Naive thymus-derived CD4-positive, alpha-beta T cell (primary cell): ENCODE data around the gene GPC3. TPM values are rescaled to one million over a fixed set of nuclear protein-coding genes. Genes with fewer than 3 reads are reported as not detected.

Source experiments
- ATAC-seq: fragments of 150-1000 bp; cut with Tn5 transposase; 2 replicates; pipeline ENCODE4 v1.10.0; 2021; ENCODE audit warnings: mild to moderate bottlenecking, moderate library complexity
- CTCF ChIA-PET: fragments of 350-600 bp; sonication (Branson Sonifier 250); formaldehyde crosslinking; loops from one replicate; lab custom pipeline; 2021; ENCODE audit warnings: antibody characterized with exemption; lab: Charles Lee
- POLR2A ChIA-PET: fragments of 350-600 bp; sonication (Branson Sonifier 250); formaldehyde crosslinking; loops from one replicate; lab custom pipeline; 2021; ENCODE audit warnings: antibody characterized with exemption, inconsistent platforms; lab: Charles Lee
- DNase-seq, 9 donors: peaks; one replicate each; pipeline versions ENCODE4 v3.0.0 to v3.0.0-alpha.2; 2020 to 2022; ENCODE audit warnings: mixed read lengths in 1 of 9
- H3K27ac ChIP-seq: one replicate; pipeline ENCODE4 v1.7.0; 2013; ENCODE audit warnings: mild to moderate bottlenecking, low read depth, low read length, moderate library complexity
- H3K27me3 ChIP-seq, 2 donors: one replicate each; pipeline ENCODE4 v1.7.0; 2013; ENCODE audit warnings: low read length in 2 of 2, mild to moderate bottlenecking in 2 of 2, moderate library complexity in 2 of 2; ENCODE audit not compliant: control insufficient read depth in 2 of 2, insufficient read depth in 2 of 2
- H3K36me3 ChIP-seq, 3 experiments: 1 replicate in 2 of 3; 2 replicates in 1 of 3; pipeline ENCODE4 v1.7.0; 2013; ENCODE audit warnings: low read length in 3 of 3, mild to moderate bottlenecking in 3 of 3, moderate library complexity in 1 of 3; ENCODE audit not compliant: insufficient read depth in 3 of 3, control insufficient read depth in 2 of 3
- H3K4me1 ChIP-seq, 2 donors: one replicate each; pipeline ENCODE4 v1.7.0; 2013; ENCODE audit warnings: low read length in 2 of 2, mild to moderate bottlenecking in 2 of 2, moderate library complexity in 1 of 2; ENCODE audit not compliant: control insufficient read depth in 2 of 2, insufficient read depth in 2 of 2
- H3K4me3 ChIP-seq: 2 replicates; pipeline ENCODE4 v1.7.0; 2013; ENCODE audit warnings: mild to moderate bottlenecking, low read length
- H3K9me3 ChIP-seq, 3 experiments: 1 replicate in 2 of 3; 2 replicates in 1 of 3; pipeline ENCODE4 v1.7.0; 2013; ENCODE audit warnings: low read length in 3 of 3; ENCODE audit not compliant: control insufficient read depth in 2 of 3
- H3K27ac Mint-ChIP-seq, 9 donors: one replicate each; pipeline ENCODE4 v1.8.0; 2020 to 2022; ENCODE audit warnings: mixed read lengths in 9 of 9, mild to moderate bottlenecking in 8 of 9, moderate library complexity in 5 of 9, inconsistent platforms in 2 of 9
- H3K27me3 Mint-ChIP-seq, 5 donors: one replicate each; pipeline ENCODE4 v1.8.0; 2021 to 2022; ENCODE audit warnings: mixed read lengths in 5 of 5, mild to moderate bottlenecking in 1 of 5
- H3K36me3 Mint-ChIP-seq, 5 donors: one replicate each; pipeline ENCODE4 v1.8.0; 2020 to 2022; ENCODE audit warnings: mixed read lengths in 5 of 5, mild to moderate bottlenecking in 3 of 5, inconsistent platforms in 1 of 5
- H3K4me1 Mint-ChIP-seq, 7 donors: one replicate each; pipeline ENCODE4 v1.8.0; 2020 to 2022; ENCODE audit warnings: mixed read lengths in 7 of 7, mild to moderate bottlenecking in 3 of 7, inconsistent platforms in 1 of 7
- H3K4me3 Mint-ChIP-seq, 10 donors: one replicate each; pipeline ENCODE4 v1.8.0; 2020 to 2022; ENCODE audit warnings: mild to moderate bottlenecking in 10 of 10, mixed read lengths in 10 of 10, moderate library complexity in 6 of 10, inconsistent platforms in 2 of 10
- H3K9me3 Mint-ChIP-seq, 11 donors: one replicate each; pipeline ENCODE4 v1.8.0; 2020 to 2022; ENCODE audit warnings: mixed read lengths in 11 of 11, mild to moderate bottlenecking in 4 of 11, inconsistent platforms in 1 of 11, moderate library complexity in 1 of 11
- intact Hi-C, 2 donors: fragments of 100-400 bp; cut with micrococcal nuclease; formaldehyde crosslinking; loops; one replicate each; pipeline ENCODE4 v1.15.1; 2023
- polyA plus RNA-seq, 2 donors: library from polyadenylated mRNA; unstranded; fragments of 300-500 nt; fragmentation: Illumina TruSeq; gene quantifications; one replicate each; pipeline ENCODE4 v1.2.3, GENCODE V29; 2021
- total RNA-seq, 6 experiments: library from RNA in 5 of 6; stranded (reverse) in 5 of 6; gene quantifications; 1 replicate in 5 of 6; 2 replicates in 1 of 6; pipeline ENCODE4 v1.2.3 and lab custom pipeline; 2021 to 2026

The GPC3 gene
- total and polyA plus RNA-seq, 7 experiments from 2014 or later = 0.24 to 6.0 (median 0.65) TPM

- no peak for ATAC-seq
- POLR2A ChIA-PET = no interaction called here
Measured at GRCh38 chrX:133610056-133610455, 375.3 kb downstream of the GPC3 start.

GRCh38 chrX:133609166-133609565 is 376.2 kb downstream of the GPC3 start:
- peaks cover 0 to 12% (median 4%) of the 10 kb centered on the region in 11 donors for H3K9me3 Mint-ChIP-seq
- no peaks in the 10 kb centered on the region for H3K27me3 Mint-ChIP-seq
- H3K27ac ChIP-seq = no peak overlapping the region
- H3K4me3 ChIP-seq = no peak overlapping the region
- no peak overlapping the region for H3K4me3 Mint-ChIP-seq
- H3K27me3 ChIP-seq = no peaks in the 10 kb centered on the region
- H3K36me3 ChIP-seq = no peaks in the 10 kb centered on the region
- no peaks in the 10 kb centered on the region for H3K9me3 ChIP-seq
- H3K4me1 ChIP-seq = no peaks in the 10 kb centered on the region
- DNase-seq (no peak), ATAC-seq (no peak)
- CTCF ChIA-PET = no interaction called here
- H3K27ac Mint-ChIP-seq = no peak overlapping the region
- H3K4me1 Mint-ChIP-seq = no peaks in the 10 kb centered on the region
- intact Hi-C loops = no loop called here
- POLR2A ChIA-PET = no interaction called here
- peaks cover 0 to 6% (median 3%) of the 10 kb centered on the region in 5 donors for H3K36me3 Mint-ChIP-seq

More at GRCh38 chrX:133610056-133610455, 375.3 kb downstream of the GPC3 start:
- Histone ChIP-seq H3K27ac (no peak overlapping the region), H3K9me3 (no peaks in the 10 kb centered on the region), H3K4me3 (no peak overlapping the region), H3K36me3 (no peaks in the 10 kb centered on the region), H3K4me1 (no peaks in the 10 kb centered on the region), H3K27me3 (no peaks in the 10 kb centered on the region)
- H3K36me3 Mint-ChIP-seq = peaks cover 0 to 6% (median 3%) of the 10 kb centered on the region in 5 donors
- no peaks in the 10 kb centered on the region for H3K4me1 Mint-ChIP-seq
- H3K4me3 Mint-ChIP-seq = no peak overlapping the region
- H3K27me3 Mint-ChIP-seq = no peaks in the 10 kb centered on the region
- intact Hi-C loops = no loop called here
- no peak overlapping the region for H3K27ac Mint-ChIP-seq
- CTCF ChIA-PET = no interaction called here
- DNase-seq = no peak
- peaks cover 0 to 20% (median 6%) of the 10 kb centered on the region in 11 donors for H3K9me3 Mint-ChIP-seq

GRCh38 chrX:133608406-133608805 is 377.0 kb downstream of the GPC3 start:
- ATAC-seq (no peak), DNase-seq (no peak)
- Mint-ChIP-seq H3K27ac (no peak overlapping the region), H3K4me1 (no peaks in the 10 kb centered on the region), H3K27me3 (no peaks in the 10 kb centered on the region), H3K4me3 (no peak overlapping the region), H3K36me3 (peaks cover 0 to 4% (median 0%) of the 10 kb centered on the region in 5 donors), H3K9me3 (peaks cover 0 to 4% (median under 1%) of the 10 kb centered on the region in 11 donors)
- no peaks in the 10 kb centered on the region for H3K36me3 ChIP-seq
- no peak overlapping the region for H3K4me3 ChIP-seq
- POLR2A ChIA-PET = no interaction called here
- intact Hi-C loops = no loop called here
- no peak overlapping the region for H3K27ac ChIP-seq
- H3K4me1 ChIP-seq = no peaks in the 10 kb centered on the region
- CTCF ChIA-PET = no interaction called here
- no peaks in the 10 kb centered on the region for H3K27me3 ChIP-seq
- H3K9me3 ChIP-seq = no peaks in the 10 kb centered on the region

GRCh38 chrX:133607419-133608348 is 377.7 kb downstream of the GPC3 start:
- H3K4me3 Mint-ChIP-seq = no peak overlapping the region
- Histone ChIP-seq H3K36me3 (no peaks in the 10 kb centered on the region), H3K4me3 (no peak overlapping the region), H3K9me3 (no peaks in the 10 kb centered on the region), H3K27ac (no peak overlapping the region), H3K4me1 (no peaks in the 10 kb centered on the region), H3K27me3 (no peaks in the 10 kb centered on the region)
- DNase-seq (no peak), ATAC-seq (no peak)
- H3K27me3 Mint-ChIP-seq = no peaks in the 10 kb centered on the region
- H3K9me3 Mint-ChIP-seq = peaks cover 0 to 1% (median 0%) of the 10 kb centered on the region in 11 donors
- intact Hi-C loops = no loop called here
- ChIA-PET CTCF (no interaction called here), POLR2A (no interaction called here)
- H3K4me1 Mint-ChIP-seq = no peaks in the 10 kb centered on the region
- no peak overlapping the region for H3K27ac Mint-ChIP-seq
- H3K36me3 Mint-ChIP-seq = peaks cover 0 to 4% (median 0%) of the 10 kb centered on the region in 5 donors

GRCh38 chrX:133606990-133607389 is 378.4 kb downstream of the GPC3 start:
- Mint-ChIP-seq H3K36me3 (peaks cover 0 to 4% (median 0%) of the 10 kb centered on the region in 5 donors), H3K27ac (no peak overlapping the region), H3K9me3 (peaks cover 0 to 1% (median 0%) of the 10 kb centered on the region in 11 donors), H3K4me3 (no peak overlapping the region), H3K4me1 (no peaks in the 10 kb centered on the region), H3K27me3 (no peaks in the 10 kb centered on the region)
- intact Hi-C loops = no loop called here
- no peak overlapping the region for H3K4me3 ChIP-seq
- ChIA-PET POLR2A (no interaction called here), CTCF (no interaction called here)
- no peak for ATAC-seq
- no peaks in the 10 kb centered on the region for H3K36me3 ChIP-seq
- no peak for DNase-seq
- H3K27me3 ChIP-seq = no peaks in the 10 kb centered on the region
- no peaks in the 10 kb centered on the region for H3K4me1 ChIP-seq
- no peaks in the 10 kb centered on the region for H3K9me3 ChIP-seq
- no peak overlapping the region for H3K27ac ChIP-seq

GRCh38 chrX:133604801-133605200 is 380.6 kb downstream of the GPC3 start:
- H3K4me3 Mint-ChIP-seq = no peak overlapping the region
- POLR2A ChIA-PET = no interaction called here
- no peaks in the 10 kb centered on the region for H3K27me3 Mint-ChIP-seq
- DNase-seq = no peak
- no peaks in the 10 kb centered on the region for H3K36me3 ChIP-seq
- H3K9me3 Mint-ChIP-seq = no peaks in the 10 kb centered on the region
- H3K27me3 ChIP-seq = no peaks in the 10 kb centered on the region
- intact Hi-C loops = no loop called here
- ATAC-seq = no peak
- no peaks in the 10 kb centered on the region for H3K4me1 ChIP-seq
- CTCF ChIA-PET = no interaction called here
- H3K36me3 Mint-ChIP-seq = peaks cover 0 to under 1% (median 0%) of the 10 kb centered on the region in 5 donors
- peaks cover 0 to 3% (median 0%) of the 10 kb centered on the region in 7 donors for H3K4me1 Mint-ChIP-seq
- no peak overlapping the region for H3K27ac Mint-ChIP-seq
- no peak overlapping the region for H3K4me3 ChIP-seq
- no peak overlapping the region for H3K27ac ChIP-seq
- no peaks in the 10 kb centered on the region for H3K9me3 ChIP-seq

- H3K27me3 ChIP-seq = no peaks in the 10 kb centered on the region
- H3K27ac ChIP-seq = no peak overlapping the region
- Mint-ChIP-seq H3K4me1 (peaks cover 0 to 9% (median 0%) of the 10 kb centered on the region in 7 donors), H3K36me3 (no peaks in the 10 kb centered on the region), H3K9me3 (no peaks in the 10 kb centered on the region), H3K27ac (no peak overlapping the region), H3K27me3 (no peaks in the 10 kb centered on the region), H3K4me3 (no peak overlapping the region)
- no peaks in the 10 kb centered on the region for H3K36me3 ChIP-seq
- intact Hi-C loops = no loop called here
- POLR2A ChIA-PET = no interaction called here
- no peaks in the 10 kb centered on the region for H3K4me1 ChIP-seq
- no peak for DNase-seq
- CTCF ChIA-PET = no interaction called here
- no peaks in the 10 kb centered on the region for H3K9me3 ChIP-seq
- ATAC-seq = no peak
- no peak overlapping the region for H3K4me3 ChIP-seq
Measured at GRCh38 chrX:133602881-133603280, 382.5 kb downstream of the GPC3 start.
